ENCODE results near the gene CDKAL1.

DNA sequence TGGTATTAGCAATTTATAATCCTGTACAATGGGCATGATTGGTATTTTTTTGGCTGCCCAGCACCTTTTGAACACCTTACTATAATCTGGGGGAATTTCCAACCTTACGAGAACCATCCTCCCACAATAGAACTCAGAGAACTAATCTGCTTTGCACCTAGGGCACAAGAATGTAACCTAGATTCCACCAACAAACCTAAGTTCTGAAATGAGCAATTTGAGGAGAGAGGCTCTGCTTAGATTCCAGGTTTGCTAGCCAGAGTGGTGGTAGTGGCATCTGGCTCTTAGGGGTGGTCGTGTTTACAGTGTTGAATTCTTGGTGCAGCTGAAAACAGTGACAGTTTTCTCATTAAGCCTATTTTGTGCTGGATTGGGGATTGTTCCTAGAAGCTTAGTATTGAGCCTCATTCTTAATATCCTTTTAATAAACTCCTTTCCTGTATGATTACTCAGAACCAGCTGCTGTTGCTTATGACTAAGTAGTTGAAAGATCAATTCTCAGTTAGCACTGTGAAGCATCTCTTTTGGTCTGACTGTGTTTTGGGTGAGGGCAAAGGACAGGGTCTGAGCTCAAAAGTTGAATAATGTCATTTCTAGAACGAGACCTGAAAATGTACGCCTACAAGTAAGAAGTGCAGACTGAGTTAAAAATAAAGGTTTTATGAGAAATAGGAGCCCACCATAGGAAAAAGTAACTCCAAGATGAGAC is 385.6 kb downstream of the CDKAL1 start:
- TF ChIP-seq, protein P1, sequence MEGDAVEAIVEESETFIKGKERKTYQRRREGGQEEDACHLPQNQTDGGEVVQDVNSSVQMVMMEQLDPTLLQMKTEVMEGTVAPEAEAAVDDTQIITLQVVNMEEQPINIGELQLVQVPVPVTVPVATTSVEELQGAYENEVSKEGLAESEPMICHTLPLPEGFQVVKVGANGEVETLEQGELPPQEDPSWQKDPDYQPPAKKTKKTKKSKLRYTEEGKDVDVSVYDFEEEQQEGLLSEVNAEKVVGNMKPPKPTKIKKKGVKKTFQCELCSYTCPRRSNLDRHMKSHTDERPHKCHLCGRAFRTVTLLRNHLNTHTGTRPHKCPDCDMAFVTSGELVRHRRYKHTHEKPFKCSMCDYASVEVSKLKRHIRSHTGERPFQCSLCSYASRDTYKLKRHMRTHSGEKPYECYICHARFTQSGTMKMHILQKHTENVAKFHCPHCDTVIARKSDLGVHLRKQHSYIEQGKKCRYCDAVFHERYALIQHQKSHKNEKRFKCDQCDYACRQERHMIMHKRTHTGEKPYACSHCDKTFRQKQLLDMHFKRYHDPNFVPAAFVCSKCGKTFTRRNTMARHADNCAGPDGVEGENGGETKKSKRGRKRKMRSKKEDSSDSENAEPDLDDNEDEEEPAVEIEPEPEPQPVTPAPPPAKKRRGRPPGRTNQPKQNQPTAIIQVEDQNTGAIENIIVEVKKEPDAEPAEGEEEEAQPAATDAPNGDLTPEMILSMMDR (IDR thresholded peaks at IDR 0.05; ENCODE audit: poor library complexity) = no peak
- TF ChIP-seq EZH2 (IDR thresholded peaks at IDR 0.05; ENCODE audit: borderline replicate concordance) = no peak
- no peak for TF ChIP-seq EZH2phosphoT487 (IDR thresholded peaks at IDR 0.05; ENCODE audit: low read depth, severe bottlenecking, unreplicated experiment)

All from hepatocyte (in vitro differentiated cells).